ENCODE results near the gene DBT. TPM values are rescaled to one million over a fixed set of nuclear protein-coding genes. Genes with fewer than 3 reads are reported as not detected.
"Not testable (repeated sequence)": the region's sequence is repeated elsewhere in the genome, so short reads cannot be mapped to it uniquely, and the experiment has no call there.

Gene DBT
- total RNA-seq, 3 donors from 2014 or later: 12.4 to 20.7 (median 14.6) TPM

DNA sequence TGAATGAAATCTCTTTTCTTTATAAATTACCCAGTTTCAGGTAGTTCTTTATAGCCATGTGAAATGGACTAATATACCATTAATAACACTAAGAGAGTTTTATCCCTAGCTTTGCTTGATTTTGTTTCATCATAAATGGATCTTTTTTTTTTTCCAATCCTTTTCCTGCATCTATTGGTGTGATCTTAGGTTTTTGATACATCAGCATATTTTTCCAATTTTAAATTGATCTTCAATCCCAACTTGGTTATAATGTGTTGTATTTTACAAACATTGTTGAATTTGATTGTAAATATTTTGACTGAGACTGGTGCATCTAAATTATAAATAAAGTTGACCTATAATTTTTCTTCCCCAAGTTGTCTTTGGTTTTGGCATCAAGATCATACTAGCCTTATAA lies 12.1 kb upstream of the DBT start:
- Histone ChIP-seq H3K9me3 (peaks cover 5% of the 10 kb centered on the region), H3K4me3 (no peak overlapping the region), H3K36me3 (ENCODE audit: low read depth) (no peaks in the 10 kb centered on the region), H3K4me1 (ENCODE audit: low read depth) (peaks cover 7% of the 10 kb centered on the region)
- ATAC-seq (no peak), DNase-seq (no peak)
- TF ChIP-seq, protein P1, sequence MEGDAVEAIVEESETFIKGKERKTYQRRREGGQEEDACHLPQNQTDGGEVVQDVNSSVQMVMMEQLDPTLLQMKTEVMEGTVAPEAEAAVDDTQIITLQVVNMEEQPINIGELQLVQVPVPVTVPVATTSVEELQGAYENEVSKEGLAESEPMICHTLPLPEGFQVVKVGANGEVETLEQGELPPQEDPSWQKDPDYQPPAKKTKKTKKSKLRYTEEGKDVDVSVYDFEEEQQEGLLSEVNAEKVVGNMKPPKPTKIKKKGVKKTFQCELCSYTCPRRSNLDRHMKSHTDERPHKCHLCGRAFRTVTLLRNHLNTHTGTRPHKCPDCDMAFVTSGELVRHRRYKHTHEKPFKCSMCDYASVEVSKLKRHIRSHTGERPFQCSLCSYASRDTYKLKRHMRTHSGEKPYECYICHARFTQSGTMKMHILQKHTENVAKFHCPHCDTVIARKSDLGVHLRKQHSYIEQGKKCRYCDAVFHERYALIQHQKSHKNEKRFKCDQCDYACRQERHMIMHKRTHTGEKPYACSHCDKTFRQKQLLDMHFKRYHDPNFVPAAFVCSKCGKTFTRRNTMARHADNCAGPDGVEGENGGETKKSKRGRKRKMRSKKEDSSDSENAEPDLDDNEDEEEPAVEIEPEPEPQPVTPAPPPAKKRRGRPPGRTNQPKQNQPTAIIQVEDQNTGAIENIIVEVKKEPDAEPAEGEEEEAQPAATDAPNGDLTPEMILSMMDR (IDR thresholded peaks at IDR 0.05): no peak
- intact Hi-C loops (cut with DNase I, micrococcal nuclease): no loop called here

DNA sequence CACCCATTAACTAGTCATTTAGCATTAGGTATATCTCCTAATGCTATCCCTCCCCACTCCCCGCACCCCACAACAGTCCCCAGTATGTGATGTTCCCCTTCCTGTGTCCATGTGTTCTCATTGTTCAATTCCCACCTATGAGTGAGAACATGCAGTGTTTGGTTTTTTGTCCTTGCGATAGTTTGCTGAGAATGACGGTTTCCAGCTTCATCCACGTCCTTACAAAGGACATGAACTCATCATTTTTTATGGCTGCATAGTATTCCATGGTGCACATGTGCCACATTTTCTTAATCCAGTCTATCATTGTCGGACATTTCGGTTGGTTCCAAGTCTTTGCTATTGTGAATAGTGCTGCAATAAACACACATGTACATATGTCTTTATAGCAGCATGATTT lies 8.8 kb upstream of the DBT start:
- DNase-seq; H3K9me3 ChIP-seq; ATAC-seq; intact Hi-C loops (cut with DNase I, micrococcal nuclease); H3K4me1 ChIP-seq (ENCODE audit: low read depth); H3K36me3 ChIP-seq (ENCODE audit: low read depth); H3K4me3 ChIP-seq: not testable (repeated sequence)

DNA sequence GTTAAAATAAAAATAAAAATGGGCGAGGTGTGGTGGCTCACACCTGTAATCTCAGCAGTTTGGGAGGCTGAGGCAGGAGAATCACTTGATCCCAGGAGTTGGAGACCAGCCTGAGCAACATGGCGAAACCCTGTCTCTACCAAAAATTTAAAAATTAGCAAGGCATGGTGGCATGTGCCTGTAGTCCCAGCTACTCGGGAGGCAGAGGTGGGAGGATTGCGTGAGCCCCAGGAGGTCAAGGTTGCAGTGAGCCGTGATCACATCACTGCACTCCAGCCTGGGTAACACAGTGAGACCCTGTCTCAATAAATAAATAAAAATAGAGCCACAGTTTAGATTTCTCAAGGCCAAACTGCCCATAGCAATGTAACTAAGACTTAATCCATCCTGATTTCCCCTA lies 6.6 kb upstream of the DBT start:
- ATAC-seq; H3K36me3 ChIP-seq (ENCODE audit: low read depth); intact Hi-C loops (cut with DNase I, micrococcal nuclease); H3K4me3 ChIP-seq; H3K9me3 ChIP-seq; H3K4me1 ChIP-seq (ENCODE audit: low read depth); DNase-seq: not testable (repeated sequence)

DNA sequence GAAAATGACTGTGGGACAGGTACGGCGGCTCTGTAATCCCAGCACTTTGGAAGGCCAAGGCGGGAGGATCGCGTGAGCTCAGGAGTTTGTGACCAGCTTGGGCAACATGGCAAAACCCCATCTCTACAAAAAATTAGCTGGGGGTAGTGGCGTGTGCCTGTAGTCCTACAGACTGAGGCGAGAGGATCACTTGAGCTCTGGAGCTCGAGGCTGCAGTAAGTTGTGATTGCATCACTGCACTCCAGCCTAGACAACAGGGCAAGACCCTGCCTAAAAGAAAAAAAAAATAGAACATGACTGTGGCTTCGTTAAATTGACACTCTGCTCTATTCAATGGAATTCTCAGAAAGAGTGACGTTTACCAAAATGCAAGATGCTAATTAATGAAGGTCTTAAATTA lies 3.9 kb upstream of the DBT start:
- H3K9me3 ChIP-seq: no peaks in the 10 kb centered on the region
- TF ChIP-seq, protein P1 (IDR thresholded peaks at IDR 0.05): no peak
- H3K4me1 ChIP-seq (ENCODE audit: low read depth): peaks cover 5% of the 10 kb centered on the region
- no peak overlapping the region for H3K4me3 ChIP-seq
- ATAC-seq (no peak), DNase-seq (no peak)
- no peaks in the 10 kb centered on the region for H3K36me3 ChIP-seq (ENCODE audit: low read depth)
- intact Hi-C loops (cut with DNase I, micrococcal nuclease): no loop called here

DNA sequence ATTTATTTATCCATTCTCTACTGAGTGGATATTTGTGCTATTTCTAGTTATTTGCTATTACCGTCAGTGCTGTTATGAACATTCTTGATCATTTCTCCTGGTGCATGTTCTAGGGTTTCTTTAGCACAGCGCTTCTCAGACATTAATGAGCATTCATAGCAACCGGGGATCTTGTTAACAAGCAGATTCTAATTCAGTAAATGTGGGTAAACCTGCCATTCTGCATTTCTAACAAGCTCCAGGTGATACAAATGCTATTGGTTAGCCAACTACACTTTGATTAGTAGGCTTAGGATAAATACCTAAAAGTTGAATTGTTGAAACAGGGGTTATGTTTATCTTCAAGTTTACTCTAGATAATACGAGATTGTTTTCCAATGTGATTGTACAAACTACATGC lies 3.3 kb upstream of the DBT start:
- TF ChIP-seq, protein P1 (IDR thresholded peaks at IDR 0.05): no peak
- H3K36me3 ChIP-seq (ENCODE audit: low read depth): no peaks in the 10 kb centered on the region
- H3K4me3 ChIP-seq: no peak overlapping the region
- ATAC-seq (no peak), DNase-seq (no peak)
- no peaks in the 10 kb centered on the region for H3K9me3 ChIP-seq
- intact Hi-C loops (cut with DNase I, micrococcal nuclease): no loop called here
- H3K4me1 ChIP-seq (ENCODE audit: low read depth): peaks cover 7% of the 10 kb centered on the region

DNA sequence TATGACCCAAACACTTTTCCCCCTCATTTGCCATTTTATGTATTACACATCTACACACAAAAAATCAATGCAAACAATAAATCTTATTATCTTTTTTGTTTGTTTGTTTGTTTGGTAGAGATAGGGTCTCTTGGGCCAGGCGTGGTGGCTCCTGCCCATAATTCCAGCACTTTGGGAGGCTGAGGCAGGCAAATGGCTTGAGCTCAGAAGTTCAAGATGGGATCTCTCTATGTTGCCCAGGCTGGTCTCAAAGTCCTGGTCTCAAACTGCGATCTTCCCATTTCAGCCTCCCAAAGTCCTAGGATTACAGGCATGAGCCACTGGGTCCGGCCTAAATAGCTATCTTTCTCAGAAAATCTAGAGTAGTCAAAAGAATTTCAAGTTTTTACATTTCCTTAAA lies 1.2 kb upstream of the DBT start:
- DNase-seq (no peak), ATAC-seq (no peak)
- H3K4me1 ChIP-seq (ENCODE audit: low read depth): peaks cover 7% of the 10 kb centered on the region
- no peak overlapping the region for H3K4me3 ChIP-seq
- no peaks in the 10 kb centered on the region for H3K36me3 ChIP-seq (ENCODE audit: low read depth)
- no peaks in the 10 kb centered on the region for H3K9me3 ChIP-seq
- intact Hi-C loops (cut with DNase I, micrococcal nuclease): no loop called here
- TF ChIP-seq, protein P1 (IDR thresholded peaks at IDR 0.05): no peak

DNA sequence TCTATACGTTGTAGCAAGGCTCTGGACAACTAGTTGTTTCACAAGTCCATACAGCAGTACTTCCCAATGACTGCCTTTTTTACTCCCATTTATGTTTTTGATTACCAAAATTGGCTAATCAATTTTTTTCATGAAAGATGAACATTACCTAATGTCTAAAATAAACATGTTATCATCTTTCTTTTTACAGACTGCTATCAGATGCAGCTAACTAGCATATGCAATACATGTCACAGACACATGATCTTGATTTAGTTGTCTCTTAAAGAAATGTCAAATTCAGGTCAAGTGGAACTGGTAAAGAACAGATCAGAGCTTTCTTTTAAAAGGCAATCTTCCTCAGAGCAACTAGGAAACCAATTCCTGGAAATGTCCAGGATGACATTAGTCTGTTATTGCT lies 630 bp upstream of the DBT start:
- DNase-seq (no peak), ATAC-seq (no peak)
- intact Hi-C loops (cut with DNase I, micrococcal nuclease): no loop called here
- TF ChIP-seq, protein P1 (IDR thresholded peaks at IDR 0.05): no peak
- no peaks in the 10 kb centered on the region for H3K36me3 ChIP-seq (ENCODE audit: low read depth)
- peaks cover 7% of the 10 kb centered on the region for H3K4me1 ChIP-seq (ENCODE audit: low read depth)
- no peak overlapping the region for H3K4me3 ChIP-seq
- no peaks in the 10 kb centered on the region for H3K9me3 ChIP-seq
